GM19463 (cell line): Measurements from ENCODE around the gene FOXO4.

ENCODE experiments used
- ATAC-seq: cut with Tn5 transposase; IDR thresholded peaks from one replicate; pipeline ENCODE4 v1.9.1; 2021; ENCODE audit warnings: mild to moderate bottlenecking, moderate library complexity; ENCODE audit not compliant: unreplicated experiment

The FOXO4 gene

GRCh38 chrX:71131510-71131909, 35.9 kb downstream of the FOXO4 start:
- no peak for ATAC-seq

DNA sequence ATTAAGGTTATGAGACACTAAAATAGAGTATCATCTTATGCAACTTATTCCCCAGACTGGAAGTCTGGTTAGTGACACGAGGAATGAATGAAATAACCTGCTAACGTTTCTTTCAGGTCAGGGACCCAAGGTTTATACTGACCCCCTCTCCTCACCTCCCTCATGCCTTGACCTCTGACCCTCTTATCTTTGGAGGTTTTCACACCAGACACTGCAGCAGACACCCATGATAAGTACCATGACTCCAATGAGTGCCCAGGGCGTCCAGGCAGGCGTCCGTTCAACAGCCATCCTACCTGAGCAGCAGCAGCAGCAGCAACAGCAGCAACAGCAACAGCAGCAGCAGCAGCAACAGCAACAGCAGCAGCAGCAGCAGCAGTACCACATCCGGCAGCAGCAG, 44.8 kb downstream of the FOXO4 start:
- no peak for ATAC-seq

DNA sequence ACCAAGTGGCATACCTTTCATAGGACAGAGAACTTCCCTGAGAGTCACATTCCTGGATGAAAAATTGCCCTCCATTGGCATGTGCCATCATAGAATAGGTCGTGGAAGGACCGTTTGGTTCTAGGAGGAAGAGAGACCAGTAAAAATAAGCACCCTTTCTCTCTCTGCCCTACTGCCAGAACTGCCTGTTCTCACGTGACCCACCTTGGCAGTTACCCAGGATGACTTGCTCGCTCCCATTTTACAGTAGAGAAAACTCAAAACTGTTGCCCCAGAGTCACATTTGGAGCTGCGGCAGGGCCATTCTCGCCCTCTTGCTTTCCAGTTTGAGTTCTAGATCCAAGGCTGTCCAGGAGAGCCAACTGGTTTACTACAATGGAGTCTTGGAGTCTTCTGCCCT, 47.9 kb downstream of the FOXO4 start:
- no peak for ATAC-seq

DNA sequence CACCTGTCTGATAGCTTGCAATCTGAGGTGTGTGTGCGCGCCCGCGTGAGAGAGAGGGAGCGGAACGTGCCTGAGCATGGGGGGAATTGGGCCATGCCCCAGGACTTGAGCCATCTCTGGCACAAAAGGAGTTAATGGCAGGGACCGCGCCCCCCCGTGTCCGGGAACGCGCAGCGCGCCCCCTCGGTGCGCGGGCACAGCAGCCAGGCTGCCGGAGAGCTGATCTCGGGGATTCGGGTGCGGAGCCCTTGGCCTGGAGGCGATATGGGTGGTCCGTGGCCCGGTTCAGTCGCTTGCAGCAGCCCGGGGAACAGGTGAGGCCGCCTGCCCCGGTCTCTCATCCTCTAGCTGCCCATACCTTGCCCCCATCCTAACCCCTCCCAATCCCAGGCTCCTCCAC, 49.0 kb downstream of the FOXO4 start, which contains the start of gene NLGN3:
NLGN3 (plus strand) TSS at position 191 of the 400 bp plus-strand sequence. CDS start 2,909 bp downstream, outside the sequence.
- no peak for ATAC-seq

DNA sequence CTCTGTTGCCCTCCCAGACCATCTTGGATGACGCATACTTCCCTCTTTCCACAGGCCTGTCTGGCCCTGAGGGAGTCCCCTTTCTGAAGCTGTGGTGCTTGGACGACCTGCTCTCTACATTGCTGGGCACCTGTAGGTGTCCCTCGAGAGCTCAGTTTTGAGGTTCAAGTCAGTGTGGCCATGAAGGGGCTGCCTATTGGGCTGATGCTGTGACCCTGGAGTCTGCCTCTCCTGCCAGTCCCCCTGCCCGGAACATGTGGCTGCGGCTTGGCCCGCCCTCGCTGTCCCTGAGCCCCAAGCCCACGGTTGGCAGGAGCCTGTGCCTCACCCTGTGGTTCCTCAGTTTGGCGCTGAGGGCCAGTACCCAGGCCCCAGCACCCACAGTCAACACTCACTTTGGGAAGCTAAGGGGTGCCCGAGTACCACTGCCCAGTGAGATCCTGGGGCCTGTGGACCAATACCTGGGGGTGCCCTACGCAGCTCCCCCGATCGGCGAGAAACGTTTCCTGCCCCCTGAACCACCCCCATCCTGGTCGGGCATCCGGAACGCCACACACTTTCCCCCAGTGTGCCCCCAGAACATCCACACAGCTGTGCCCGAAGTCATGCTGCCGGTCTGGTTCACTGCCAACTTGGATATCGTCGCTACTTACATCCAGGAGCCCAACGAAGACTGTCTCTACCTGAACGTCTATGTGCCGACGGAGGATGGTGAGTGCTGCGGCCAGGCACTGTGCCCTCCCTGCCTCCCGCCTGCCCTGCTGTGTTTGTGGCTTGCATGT, 52.0 kb downstream of the FOXO4 start:
- no peak for ATAC-seq

DNA sequence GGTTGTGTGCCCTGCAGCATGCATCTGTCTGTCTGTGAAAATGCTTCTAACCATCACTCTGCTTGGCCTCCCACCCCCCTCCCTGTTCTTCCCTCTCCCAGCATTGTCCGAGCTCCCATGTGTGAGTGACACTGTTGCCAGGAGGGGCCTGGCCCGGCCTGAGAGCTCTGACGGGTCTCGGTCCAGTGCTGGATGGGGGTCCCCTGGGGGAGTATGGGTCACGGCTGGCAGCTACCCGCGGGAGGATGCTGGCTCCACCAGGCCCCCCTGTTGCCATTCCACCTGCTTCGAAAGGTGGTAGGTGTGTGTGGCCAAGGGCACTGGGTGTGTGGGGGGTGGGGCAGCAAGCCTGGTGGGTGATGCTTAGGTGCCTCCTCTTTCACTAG, 52.6 kb downstream of the FOXO4 start:
- no peak for ATAC-seq

- ATAC-seq = no peak
Observed at GRCh38 chrX:71151366-71151765, 55.7 kb downstream of the FOXO4 start.
